HG03103 (cell line): Measurements from ENCODE around the gene S100P.
"Not testable (repeated sequence)": the region's sequence is repeated elsewhere in the genome, so short reads cannot be mapped to it uniquely, and the experiment has no call there.

Source experiments
- ATAC-seq: cut with Tn5 transposase; IDR thresholded peaks from one replicate; pipeline ENCODE4 v1.9.1; 2021; ENCODE audit warnings: low read depth; ENCODE audit not compliant: unreplicated experiment

Gene S100P

GRCh38 chr4:6720202-6720699 is 26.6 kb downstream of the S100P start:
- ATAC-seq = no peak

DNA sequence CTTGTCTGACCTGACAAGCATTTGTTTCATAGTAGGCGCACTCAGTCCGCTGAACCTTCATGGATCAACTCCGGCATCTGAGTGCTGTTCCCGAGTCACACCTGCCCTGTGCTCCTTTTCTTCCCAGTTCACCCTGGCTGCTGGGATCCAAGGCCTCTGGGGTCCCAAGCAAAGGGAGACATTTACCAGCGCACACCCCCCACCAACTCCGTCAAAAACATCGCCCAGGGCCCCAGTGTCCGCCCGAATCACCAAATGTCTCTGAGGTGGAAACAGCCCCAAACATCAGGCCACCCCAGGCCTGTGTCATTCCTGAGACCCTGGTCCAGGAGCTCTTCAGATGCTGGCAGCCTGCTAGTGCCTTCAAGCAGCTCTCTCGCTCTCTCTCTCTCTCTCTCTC is 27.4 kb downstream of the S100P start:
- no peak for ATAC-seq

DNA sequence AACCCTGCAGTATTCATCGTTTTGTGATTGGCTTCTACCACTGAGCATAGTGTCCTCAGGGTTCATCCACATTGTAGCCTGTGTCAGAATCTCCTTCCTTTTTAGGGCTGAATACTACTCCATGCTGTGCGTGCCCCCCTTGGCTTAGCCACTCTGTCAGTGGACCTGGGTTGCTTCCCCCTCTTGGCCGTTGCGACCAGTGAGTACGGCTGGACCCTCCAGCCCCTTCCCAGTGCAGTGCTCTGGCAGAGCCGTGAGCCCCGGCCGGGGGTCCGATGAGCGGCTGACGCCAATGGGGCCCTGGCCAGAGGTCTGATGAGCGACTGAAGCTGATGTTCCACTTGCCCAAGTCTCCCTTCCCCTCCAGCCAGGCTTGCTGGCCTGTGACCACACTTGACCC is 29.2 kb downstream of the S100P start:
- no peak for ATAC-seq

DNA sequence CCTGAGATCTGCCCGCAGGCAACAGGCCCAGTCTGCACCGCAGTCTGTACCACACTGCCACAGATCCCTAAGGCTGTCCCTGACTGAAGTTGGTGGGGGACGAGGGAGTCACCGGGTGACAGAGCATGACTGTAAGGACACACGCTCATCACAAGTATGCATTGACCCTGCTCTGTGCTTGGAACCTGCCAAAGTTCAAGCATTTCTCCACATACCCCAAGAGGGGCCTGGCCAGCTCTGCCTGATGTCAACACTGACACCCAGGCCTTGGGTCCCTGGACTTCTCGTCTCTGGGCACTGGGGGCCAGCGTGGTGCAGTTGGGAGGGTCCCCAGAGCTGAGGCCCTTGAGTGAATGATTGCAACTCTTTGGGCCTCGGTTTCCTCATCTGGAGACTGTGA is 30.2 kb downstream of the S100P start:
- no peak for ATAC-seq

DNA sequence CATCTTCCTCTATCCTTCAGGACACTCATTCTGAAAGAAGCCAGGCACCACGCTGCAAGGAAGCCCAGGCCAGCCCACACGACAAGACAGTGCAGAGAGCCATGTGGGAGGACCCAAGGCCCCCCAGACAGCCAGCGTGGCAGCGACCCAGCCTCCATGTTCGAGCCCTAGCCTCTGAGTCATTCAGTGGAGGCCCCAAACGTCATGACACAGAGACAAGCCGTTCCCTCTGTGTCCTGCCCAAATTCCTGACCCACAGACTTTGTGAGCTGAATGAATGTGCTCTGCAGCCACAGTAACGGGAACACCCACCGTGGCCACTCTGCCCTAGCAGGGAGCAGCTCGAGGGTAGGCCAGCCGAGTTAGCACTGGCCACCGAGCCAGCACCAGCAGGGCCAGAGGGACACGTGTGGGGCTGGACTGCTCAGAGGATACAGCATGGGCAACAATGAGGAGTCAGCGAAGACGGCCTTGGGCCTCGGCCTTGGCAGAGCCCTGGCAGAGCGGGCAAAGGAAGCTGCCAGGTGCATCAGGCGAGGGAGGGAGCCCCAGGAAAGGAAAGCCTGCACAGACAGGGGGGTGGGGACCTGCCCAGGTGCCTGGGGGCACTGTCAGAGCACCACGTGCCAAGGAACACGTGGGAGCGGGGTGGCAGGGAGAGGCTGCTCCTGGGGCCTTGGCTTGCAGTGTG is 30.9 kb downstream of the S100P start:
- ATAC-seq = no peak

DNA sequence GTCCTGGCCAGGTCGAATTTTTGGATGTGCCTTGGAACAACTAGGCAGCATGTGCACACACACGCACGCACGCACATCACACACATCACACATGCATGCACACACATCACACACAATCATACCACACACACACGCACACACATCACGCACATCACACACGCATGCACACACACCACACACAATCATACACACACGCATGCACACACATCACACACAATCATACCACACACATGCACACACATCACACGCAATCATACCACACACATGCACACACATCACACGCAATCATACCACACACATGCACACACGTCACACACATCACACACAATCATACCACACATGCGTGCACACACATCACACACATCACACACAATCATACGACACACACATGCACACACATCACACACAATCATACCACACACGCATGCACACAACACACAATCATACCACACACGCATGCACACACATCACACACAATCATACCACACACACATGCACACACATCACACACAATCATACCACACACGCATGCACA is 31.8 kb downstream of the S100P start:
- ATAC-seq = not testable (repeated sequence)

- ATAC-seq = no peak
Observed at GRCh38 chr4:6727081-6727942, 33.6 kb downstream of the S100P start.

DNA sequence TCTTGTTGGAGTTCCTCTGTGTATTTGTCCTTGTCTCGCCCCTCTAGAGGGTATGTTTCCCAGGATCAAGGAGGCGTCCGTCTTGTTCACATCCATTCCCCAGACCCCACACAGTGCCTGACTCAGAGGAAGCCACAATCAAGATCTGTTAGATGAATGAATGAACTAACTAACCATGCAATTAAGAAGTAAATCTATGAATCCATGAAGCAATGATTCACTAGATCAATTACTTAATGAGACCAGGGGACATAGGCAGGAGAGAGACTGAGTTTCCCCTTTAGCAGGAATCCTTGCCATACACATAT is 34.2 kb downstream of the S100P start:
- no peak for ATAC-seq

DNA sequence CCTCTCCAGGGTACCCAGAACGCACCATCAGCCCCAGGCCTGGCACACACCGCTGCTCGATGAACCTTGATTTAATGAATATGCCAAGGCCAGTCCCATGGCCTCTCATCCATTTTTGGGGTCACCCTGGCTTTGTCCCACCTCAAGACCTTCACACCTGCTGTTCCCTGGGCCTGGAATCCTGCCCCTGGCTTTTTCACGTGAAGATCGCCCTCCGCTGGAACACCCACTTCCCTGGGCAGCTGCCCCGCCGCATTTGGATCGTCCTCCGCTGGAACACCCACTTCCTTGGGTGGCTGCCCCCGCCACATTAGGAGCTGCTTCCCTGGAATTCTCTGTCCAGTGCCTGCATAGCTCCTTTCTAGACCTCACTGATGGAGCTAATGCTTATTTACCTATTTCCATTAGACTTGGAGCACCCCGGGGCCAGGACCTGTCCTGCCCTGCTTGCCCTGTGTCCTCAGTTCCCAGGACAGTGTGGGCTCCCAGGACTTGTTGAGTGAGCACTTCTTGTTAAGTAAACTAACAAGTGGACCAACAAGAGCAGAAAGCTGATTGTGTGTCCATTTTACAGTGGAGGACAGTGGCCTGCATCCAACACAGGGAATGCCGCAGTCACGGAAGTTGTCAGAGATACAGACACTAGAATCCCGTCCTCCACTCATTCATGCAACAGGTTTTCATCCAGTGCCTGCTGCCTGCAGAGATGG is 34.8 kb downstream of the S100P start:
- no peak for ATAC-seq

GRCh38 chr4:6730603-6731317 is 37.1 kb downstream of the S100P start:
- ATAC-seq = no peak

DNA sequence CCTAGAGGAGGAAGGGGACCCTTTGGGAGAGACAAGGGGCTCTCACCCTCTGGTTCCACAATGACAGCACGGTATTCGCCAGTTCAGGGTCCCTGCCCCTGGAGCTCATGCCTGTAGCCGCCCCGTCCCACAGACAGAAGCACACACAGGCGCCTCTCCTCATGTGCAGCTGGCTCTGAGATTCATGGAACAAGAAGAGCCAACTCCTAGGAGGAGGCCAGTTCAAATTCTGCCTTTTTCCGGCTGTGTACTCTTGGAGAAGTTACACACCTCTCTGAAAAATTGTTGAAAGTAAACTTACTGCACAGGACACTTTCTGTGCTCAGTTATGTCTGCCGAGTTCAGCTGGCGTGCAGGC is 37.6 kb downstream of the S100P start:
- no peak for ATAC-seq

DNA sequence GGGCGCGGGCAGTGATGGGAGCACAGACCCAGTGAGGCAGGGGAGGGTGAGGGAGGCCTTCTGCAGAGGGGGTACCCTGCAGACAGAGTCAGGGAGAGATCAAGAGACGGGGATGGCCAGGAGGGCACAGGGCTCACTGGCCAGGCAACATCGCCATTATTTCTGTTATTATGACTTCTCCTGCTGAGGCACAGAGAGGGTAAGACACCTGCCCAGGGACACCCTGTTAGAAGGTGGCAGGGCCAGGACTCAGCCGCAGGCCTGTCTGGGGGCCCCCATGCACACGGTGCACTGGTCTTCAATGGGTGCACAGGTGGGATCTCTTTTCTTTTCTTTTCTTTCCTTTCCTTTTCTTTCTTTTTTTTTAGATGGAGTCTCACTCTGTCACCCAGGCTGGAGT is 38.1 kb downstream of the S100P start:
- ATAC-seq = no peak

GRCh38 chr4:6732441-6733357 is 39.0 kb downstream of the S100P start:
- ATAC-seq = no peak

- ATAC-seq = no peak
Observed at GRCh38 chr4:6733358-6734164, 39.9 kb downstream of the S100P start.

- no peak for ATAC-seq
Observed at GRCh38 chr4:6734165-6734786, 40.6 kb downstream of the S100P start.

GRCh38 chr4:6739920-6740319 is 46.2 kb downstream of the S100P start:
- ATAC-seq = no peak

DNA sequence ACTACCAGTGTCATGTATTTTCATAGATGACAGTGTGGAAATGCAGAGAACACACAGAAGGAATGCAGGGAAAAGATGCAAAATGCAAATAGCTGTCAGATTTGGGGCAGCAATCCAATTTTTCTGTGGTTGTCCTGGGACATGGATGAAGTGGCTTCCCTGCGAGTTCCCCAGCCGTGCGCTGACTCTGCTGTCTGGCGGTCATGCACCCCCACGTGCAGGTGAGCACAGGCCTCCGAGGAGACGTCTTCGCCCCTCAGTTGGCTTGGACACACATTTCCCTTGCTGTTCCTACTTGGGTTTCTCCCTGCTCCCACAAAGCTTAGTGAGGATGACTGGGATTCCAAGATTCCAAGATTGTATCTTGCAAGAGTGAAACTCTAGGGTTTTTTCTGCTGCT is 46.7 kb downstream of the S100P start:
- no peak for ATAC-seq

DNA sequence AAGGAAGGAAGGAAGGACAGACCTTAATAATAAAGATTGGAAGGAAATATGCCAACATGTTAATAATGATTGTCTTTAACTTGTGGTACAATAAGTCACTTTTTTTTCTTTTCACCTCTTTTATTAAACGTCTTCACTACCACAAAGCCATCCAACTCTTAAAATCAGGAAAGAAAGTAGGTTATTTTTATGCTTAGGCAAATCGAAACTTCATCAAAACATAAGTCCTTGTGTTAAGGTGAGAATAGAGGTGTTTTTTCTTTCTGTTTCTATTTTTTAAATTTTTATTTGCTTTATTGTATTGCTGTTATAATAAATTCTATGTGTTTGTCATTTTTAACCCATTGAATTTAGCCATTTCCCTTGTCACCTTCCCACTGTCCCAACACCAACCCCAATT is 48.8 kb downstream of the S100P start:
- ATAC-seq = no peak
